Measurements from ENCODE around the gene MRPS6. TPM values are rescaled to one million over a fixed set of nuclear protein-coding genes. Genes with fewer than 3 reads are reported as not detected.

MRPS6 gene
- total RNA-seq, 1 experiment from 2014 or later, result 40.2 TPM

GRCh38 chr21:34177919-34178567 is 104.7 kb downstream of the MRPS6 start:
- no peak for DNase-seq (ENCODE audit: low read depth)

- DNase-seq (ENCODE audit: low read depth), result no peak
Observed at GRCh38 chr21:34179204-34179935, 106.0 kb downstream of the MRPS6 start.

GRCh38 chr21:34180407-34180806 is 107.0 kb downstream of the MRPS6 start:
- no peak for DNase-seq (ENCODE audit: low read depth)

- no peak for DNase-seq (ENCODE audit: low read depth)
Observed at GRCh38 chr21:34180826-34181359, 107.5 kb downstream of the MRPS6 start.

- DNase-seq (ENCODE audit: low read depth), result no peak
Observed at GRCh38 chr21:34181431-34182039, 108.2 kb downstream of the MRPS6 start.

- DNase-seq (ENCODE audit: low read depth), result no peak
Observed at GRCh38 chr21:34182436-34182835, 109.1 kb downstream of the MRPS6 start.

- no peak for DNase-seq (ENCODE audit: low read depth)
Observed at GRCh38 chr21:34183331-34183928, 110.1 kb downstream of the MRPS6 start.

- DNase-seq (ENCODE audit: low read depth), result no peak
Observed at GRCh38 chr21:34184232-34184631, 110.9 kb downstream of the MRPS6 start.

GRCh38 chr21:34185026-34185750 is 111.8 kb downstream of the MRPS6 start:
- no peak for DNase-seq (ENCODE audit: low read depth)

GRCh38 chr21:34186109-34186719 is 112.8 kb downstream of the MRPS6 start:
- no peak for DNase-seq (ENCODE audit: low read depth)

GRCh38 chr21:34187935-34188334 is 114.6 kb downstream of the MRPS6 start:
- DNase-seq (ENCODE audit: low read depth), result no peak

- DNase-seq (ENCODE audit: low read depth), result no peak
Observed at GRCh38 chr21:34189506-34189905, 116.1 kb downstream of the MRPS6 start.

GRCh38 chr21:34190576-34191321 is 117.4 kb downstream of the MRPS6 start:
- DNase-seq (ENCODE audit: low read depth), result no peak

GRCh38 chr21:34191876-34192275 is 118.5 kb downstream of the MRPS6 start:
- no peak for DNase-seq (ENCODE audit: low read depth)

Other genes starting within 250 kb of the MRPS6 start
- 192 and 245 TPM in 2 replicates for gene ATP5PO, start 157.8 kb upstream of the MRPS6 start, total RNA-seq (2014; rRNA removed; shearing (Covaris generic))
- gene SLC5A3, start within 50 bp of the MRPS6 start, total RNA-seq (2014; rRNA removed; shearing (Covaris generic)), result 9.2 and 12.2 TPM in 2 replicates

Measured in HT1080 (cell line).